ENCODE data around the gene OPN1LW.

- TF ChIP-seq CTCF (IDR thresholded peaks at IDR 0.05) (no peak), POLR2A (IDR thresholded peaks at IDR 0.05) (no peak)
These were observed 45.5 kb upstream of the OPN1LW start for GRCh38 chrX:154098551-154098950.
